Gastroesophageal sphincter (tissue), 3 donors: ENCODE results near the gene SH3RF2.

Experiments
- CTCF ChIP-seq, 4 experiments: fragments of 200-600 bp in 2 of 4; fragments of 450-650 bp in 2 of 4; sonication (generic) in 1 of 4; IDR thresholded peaks; one replicate each; pipeline ENCODE4 v1.5.1; 2017 to 2019; ENCODE audit warnings: antibody characterized with exemption in 4 of 4, mild to moderate bottlenecking in 2 of 4, moderate library complexity in 2 of 4
- EP300 ChIP-seq: sonication (generic); formaldehyde crosslinking; IDR thresholded peaks from one replicate; pipeline ENCODE4 v1.6.1; 2017; ENCODE audit warnings: antibody characterized with exemption, mild to moderate bottlenecking
- POLR2A ChIP-seq, 2 donors: fragments of 450-650 bp; IDR thresholded peaks; one replicate each; pipeline ENCODE4 v1.6.1; 2017; ENCODE audit warnings: antibody characterized with exemption in 2 of 2, mild to moderate bottlenecking in 2 of 2, moderate library complexity in 1 of 2
- POLR2AphosphoS5 ChIP-seq: sonication (generic); formaldehyde crosslinking; IDR thresholded peaks from one replicate; pipeline ENCODE4 v1.6.1; 2017; ENCODE audit warnings: antibody characterized with exemption

- TF ChIP-seq CTCF (IDR thresholded peaks at IDR 0.05) (no peak), POLR2A (IDR thresholded peaks at IDR 0.05) (no peak), POLR2AphosphoS5 (no peak), EP300 (no peak)
These were observed 30.9 kb downstream of the SH3RF2 start for GRCh38 chr5:145967296-145967695.
